HEK293 (cell line): Measurements from ENCODE around the gene SAMD14.

ENCODE experiments used
- CTCF ChIA-PET: fragments of 350-600 bp; formaldehyde crosslinking; extraction: SDS; loops from one replicate; lab custom pipeline; 2021; ENCODE audit warnings: antibody characterized with exemption; lab: Yijun Ruan, JAX
- POLR2A ChIA-PET: fragments of 300-600 bp; formaldehyde crosslinking; extraction: SDS; loops from one replicate; lab custom pipeline; 2020; ENCODE audit warnings: antibody characterized with exemption, inconsistent platforms; lab: Yijun Ruan, JAX
- H3K27ac ChIP-seq: fragments of 200-500 bp; sonication (Bioruptor generic); 2 replicates; pipeline ENCODE4 v1.5.1; 2014; ENCODE audit warnings: low read depth, low read length, control low read depth, inconsistent platforms; ENCODE audit errors: extremely low read depth
- H3K36me3 ChIP-seq, 2 experiments: fragments of 200-500 bp in 1 of 2; sonication (Bioruptor generic) in 1 of 2; 1 replicate in 1 of 2; 2 replicates in 1 of 2; pipeline ENCODE4 v1.5.1; 2014 to 2017; ENCODE audit warnings: inconsistent platforms in 2 of 2, low read length in 2 of 2; ENCODE audit not compliant: control insufficient read depth in 2 of 2, insufficient read depth in 1 of 2
- H3K4me1 ChIP-seq: fragments of 200-500 bp; sonication (Bioruptor generic); 2 replicates; pipeline ENCODE4 v1.5.1; 2014; ENCODE audit warnings: mild to moderate bottlenecking, low read length, inconsistent platforms; ENCODE audit not compliant: control insufficient read depth, insufficient read depth
- H3K4me3 ChIP-seq: 2 replicates; pipeline ENCODE4 v1.5.1; 2011; ENCODE audit warnings: low read depth, mild to moderate bottlenecking, control low read depth, low read length, moderate library complexity
- H3K9me3 ChIP-seq: fragments of 200-500 bp; sonication (Bioruptor generic); 2 replicates; pipeline ENCODE4 v1.5.1; 2014; ENCODE audit warnings: low read depth, low read length, inconsistent platforms; ENCODE audit not compliant: control insufficient read depth, insufficient read depth
- BCL6B ChIP-seq: fragments of 450-650 bp; formaldehyde crosslinking; IDR thresholded peaks from 2 replicates; pipeline ENCODE4 v1.5.1; 2017; ENCODE audit warnings: missing biosample characterization, missing genetic modification characterization
- ZBTB10 ChIP-seq: fragments of 450-650 bp; formaldehyde crosslinking; IDR thresholded peaks from 2 replicates; pipeline ENCODE4 v1.5.1; 2016; ENCODE audit warnings: missing biosample characterization, missing genetic modification characterization
- ZIC2 ChIP-seq: fragments of 450-650 bp; formaldehyde crosslinking; IDR thresholded peaks from 2 replicates; pipeline ENCODE4 v1.5.1; 2016; ENCODE audit warnings: missing biosample characterization, missing genetic modification characterization
- ZNF10 ChIP-seq: fragments of 450-650 bp; formaldehyde crosslinking; IDR thresholded peaks from 2 replicates; pipeline ENCODE4 v1.5.1; 2017; ENCODE audit warnings: missing biosample characterization, missing genetic modification characterization
- ZNF16 ChIP-seq: fragments of 450-650 bp; formaldehyde crosslinking; IDR thresholded peaks from 2 replicates; pipeline ENCODE4 v1.5.1; 2016; ENCODE audit warnings: low read depth, missing biosample characterization, missing genetic modification characterization
- ZNF266 ChIP-seq: fragments of 450-650 bp; formaldehyde crosslinking; IDR thresholded peaks from 2 replicates; pipeline ENCODE4 v1.5.1; 2016; ENCODE audit warnings: missing biosample characterization, missing genetic modification characterization, low read depth
- ZNF350 ChIP-seq: fragments of 450-650 bp; formaldehyde crosslinking; IDR thresholded peaks from 2 replicates; pipeline ENCODE4 v1.5.0; 2017; ENCODE audit warnings: missing biosample characterization, mild to moderate bottlenecking, missing genetic modification characterization
- ZNF560 ChIP-seq: fragments of 450-650 bp; formaldehyde crosslinking; IDR thresholded peaks from 2 replicates; pipeline ENCODE4 v1.5.1; 2017; ENCODE audit warnings: missing biosample characterization, missing genetic modification characterization, borderline replicate concordance
- ZNF600 ChIP-seq: fragments of 450-650 bp; formaldehyde crosslinking; IDR thresholded peaks from 2 replicates; pipeline ENCODE4 v1.5.1; 2016; ENCODE audit warnings: missing biosample characterization, missing genetic modification characterization
- ZNF639 ChIP-seq: fragments of 450-650 bp; formaldehyde crosslinking; IDR thresholded peaks from 2 replicates; pipeline ENCODE4 v1.5.1; 2016; ENCODE audit warnings: missing biosample characterization, missing genetic modification characterization
- ZNF704 ChIP-seq: fragments of 450-650 bp; formaldehyde crosslinking; IDR thresholded peaks from 2 replicates; pipeline ENCODE4 v1.5.1; 2016; ENCODE audit warnings: missing biosample characterization, missing genetic modification characterization
- ZNF76 ChIP-seq: fragments of 450-650 bp; formaldehyde crosslinking; IDR thresholded peaks from 2 replicates; pipeline ENCODE4; 2016; ENCODE audit warnings: low read depth, missing biosample characterization, missing genetic modification characterization, borderline replicate concordance

Gene SAMD14

GRCh38 chr17:50144845-50145531 is 15.0 kb upstream of the SAMD14 start:
- Histone ChIP-seq H3K4me3 (no peak overlapping the region), H3K27ac (no peak overlapping the region), H3K36me3 (peaks cover 20 to 78% of the 10 kb centered on the region in 2 experiments; a peak in 2 of 3 replicates), H3K9me3 (no peaks in the 10 kb centered on the region), H3K4me1 (peaks cover 13% of the 10 kb centered on the region)
- TF ChIP-seq ZNF560 (tag by site-specific recombination) (no peak), ZNF600 (tag by site-specific recombination) (0 out of 2 replicates have a peak, but pooled peaks have one; percentile 46), ZNF350 (tag by site-specific recombination) (no peak), ZNF266 (tag by site-specific recombination) (no peak), ZIC2 (tag by site-specific recombination) (peak; percentile 15; the same call in 1 of the 2 replicates)
- CTCF ChIA-PET: interaction anchor here (0.9 to 1.6 kb wide), 2 partner anchors 30 to 50 kb away, joined by 3 read pairs; partner anchors contain the start of gene PDK2
- POLR2A ChIA-PET: no interaction called here

- Histone ChIP-seq H3K36me3 (peaks cover 20 to 84% of the 10 kb centered on the region in 2 experiments; a peak in 2 of 3 replicates), H3K4me3 (no peak overlapping the region), H3K4me1 (peaks cover 13% of the 10 kb centered on the region), H3K9me3 (no peaks in the 10 kb centered on the region), H3K27ac (no peak overlapping the region)
- ChIA-PET POLR2A (no interaction called here), CTCF (interaction anchor here (0.6 to 1.6 kb wide), 3 partner anchors 29 to 129 kb away, joined by 3 read pairs; partner anchors contain the start of gene PDK2)
- no peak for TF ChIP-seq ZNF16 (tag by site-specific recombination)
- TF ChIP-seq ZNF704: no peak
- no peak for TF ChIP-seq BCL6B (tag by site-specific recombination)
- no peak for TF ChIP-seq ZBTB10 (tag by site-specific recombination)
- no peak for TF ChIP-seq ZNF10
- TF ChIP-seq ZNF639 (tag by site-specific recombination): no peak
- no peak for TF ChIP-seq ZNF76 (tag by site-specific recombination)
- TF ChIP-seq ZNF600 (tag by site-specific recombination): 0 out of 2 replicates have a peak, but pooled peaks have one; percentile 12
Measured at GRCh38 chr17:50144355-50144754, 14.4 kb upstream of the SAMD14 start.
